Sigmoid colon (tissue), 7 donors: ENCODE measurements around the gene RAB7A. TPM values are rescaled to one million over a fixed set of nuclear protein-coding genes. Genes with fewer than 3 reads are reported as not detected.
"Not testable (repeated sequence)": the region's sequence is repeated elsewhere in the genome, so short reads cannot be mapped to it uniquely, and the experiment has no call there.

ENCODE experiments used
- DNase-seq: peaks from one replicate; pipeline ENCODE4 v3.0.0-alpha.2; 2019
- H3K27ac ChIP-seq, 4 donors: fragments of 200-600 bp; sonication (generic); one replicate each; pipeline ENCODE4 v1.5.1; 2016 to 2019; ENCODE audit warnings: mild to moderate bottlenecking in 1 of 4
- H3K27me3 ChIP-seq, 3 donors: fragments of 200-600 bp; sonication (generic); one replicate each; pipeline ENCODE4 v1.5.1; 2019; ENCODE audit warnings: mild to moderate bottlenecking in 1 of 3
- H3K36me3 ChIP-seq, 4 donors: fragments of 200-600 bp; sonication (generic); one replicate each; pipeline ENCODE4 v1.5.1; 2016 to 2019
- H3K4me1 ChIP-seq, 4 donors: fragments of 200-600 bp; sonication (generic); one replicate each; pipeline ENCODE4 v1.5.1; 2017 to 2019
- H3K4me3 ChIP-seq, 4 donors: fragments of 200-600 bp; sonication (generic); one replicate each; pipeline ENCODE4 v1.5.1; 2017 to 2019; ENCODE audit warnings: mild to moderate bottlenecking in 2 of 4, moderate library complexity in 1 of 4
- H3K9me3 ChIP-seq, 4 donors: fragments of 200-600 bp in 3 of 4; sonication (generic) in 3 of 4; one replicate each; pipeline versions ENCODE4 v1.5.1 to v1.6.1; 2013 to 2019
- EP300 ChIP-seq, 4 donors: sonication (generic); formaldehyde crosslinking; IDR thresholded peaks; one replicate each; pipeline ENCODE4 v1.6.1; 2017; ENCODE audit warnings: antibody characterized with exemption in 4 of 4
- POLR2A ChIP-seq, 2 donors: fragments of 450-650 bp; IDR thresholded peaks; one replicate each; pipeline ENCODE4 v1.6.1; 2016; ENCODE audit warnings: antibody characterized with exemption in 2 of 2, mild to moderate bottlenecking in 2 of 2, moderate library complexity in 2 of 2
- POLR2AphosphoS5 ChIP-seq, 4 donors: sonication (generic); formaldehyde crosslinking; IDR thresholded peaks; one replicate each; pipeline ENCODE4 v1.6.1; 2017; ENCODE audit warnings: antibody characterized with exemption in 4 of 4
- WGBS, 2 donors: extraction: QIAGEN DNeasy Blood & Tissue Kit; methylation state at CpG; one replicate each; pipeline ENCODE4 v1.1.7; 2013; 5-methylcytosine and 5-hydroxymethylcytosine counted together
- intact Hi-C: fragments of 100-400 bp; cut with DNase I; formaldehyde crosslinking; loops from one replicate; pipeline ENCODE4 v1.15.1; 2023
- polyA plus RNA-seq, 3 donors: library from polyadenylated mRNA; stranded (reverse); fragments of 200-250 nt; gene quantifications; one replicate each; pipeline ENCODE4 v1.2.3, GENCODE V29; 2013
- total RNA-seq, 4 donors: library from RNA; depleted of rRNA; stranded (reverse); fragments of >200 nt; gene quantifications; one replicate each; pipeline ENCODE4 v1.1.0, GENCODE V29; 2016
- TF ChIP-seq, protein P1 (sequence below), 4 experiments: fragments of 450-650 bp in 3 of 4; fragments of 200-600 bp in 1 of 4; IDR thresholded peaks; one replicate each; pipeline ENCODE4 v1.5.1; 2016 to 2019; ENCODE audit warnings: antibody characterized with exemption in 4 of 4, mild to moderate bottlenecking in 3 of 4, moderate library complexity in 2 of 4
- donor health status: healthy with polysubstance abuse.
- donor health status: Bipolar disorder and iron deficiency.
- donor health status: healthy.

The RAB7A gene
- total and polyA plus RNA-seq, 7 donors = 73.6 to 275 (median 100.0) TPM

GRCh38 chr3:128727996-128728395 lies 2.0 kb downstream of the RAB7A start:
- Histone ChIP-seq H3K27ac (peak overlapping the region in 3 of 4 donors; percentile 93 to 99 (median 99)), H3K36me3 (no peaks in the 10 kb centered on the region), H3K27me3 (no peaks in the 10 kb centered on the region), H3K4me3 (peak overlapping the region in 3 of 4 donors; percentile 80 to 99 (median 90)), H3K4me1 (peaks cover 0 to 62% (median 57%) of the 10 kb centered on the region in 4 donors), H3K9me3 (no peaks in the 10 kb centered on the region)
- TF ChIP-seq EP300 (IDR thresholded peaks at IDR 0.05) (no peak), POLR2A (IDR thresholded peaks at IDR 0.05) (no peak), POLR2AphosphoS5 (IDR thresholded peaks at IDR 0.05) (no peak)
- TF ChIP-seq, protein P1, sequence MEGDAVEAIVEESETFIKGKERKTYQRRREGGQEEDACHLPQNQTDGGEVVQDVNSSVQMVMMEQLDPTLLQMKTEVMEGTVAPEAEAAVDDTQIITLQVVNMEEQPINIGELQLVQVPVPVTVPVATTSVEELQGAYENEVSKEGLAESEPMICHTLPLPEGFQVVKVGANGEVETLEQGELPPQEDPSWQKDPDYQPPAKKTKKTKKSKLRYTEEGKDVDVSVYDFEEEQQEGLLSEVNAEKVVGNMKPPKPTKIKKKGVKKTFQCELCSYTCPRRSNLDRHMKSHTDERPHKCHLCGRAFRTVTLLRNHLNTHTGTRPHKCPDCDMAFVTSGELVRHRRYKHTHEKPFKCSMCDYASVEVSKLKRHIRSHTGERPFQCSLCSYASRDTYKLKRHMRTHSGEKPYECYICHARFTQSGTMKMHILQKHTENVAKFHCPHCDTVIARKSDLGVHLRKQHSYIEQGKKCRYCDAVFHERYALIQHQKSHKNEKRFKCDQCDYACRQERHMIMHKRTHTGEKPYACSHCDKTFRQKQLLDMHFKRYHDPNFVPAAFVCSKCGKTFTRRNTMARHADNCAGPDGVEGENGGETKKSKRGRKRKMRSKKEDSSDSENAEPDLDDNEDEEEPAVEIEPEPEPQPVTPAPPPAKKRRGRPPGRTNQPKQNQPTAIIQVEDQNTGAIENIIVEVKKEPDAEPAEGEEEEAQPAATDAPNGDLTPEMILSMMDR (IDR thresholded peaks at IDR 0.05) = no peak
- intact Hi-C loops = loop anchor here (2.0 to 5.0 kb wide), 4 partner anchors 67 to 151 kb away; partner anchors contain the start of genes ACAD9 and RPN1
- WGBS, 2 donors = 36 to 71% methylated on average over 2 of the region's 2 CpGs
- no peak for DNase-seq

- peaks cover 0 to 67% (median 62%) of the 10 kb centered on the region in 4 donors for H3K4me1 ChIP-seq
- intact Hi-C loops = loop anchor here (5.0 kb wide), 1 partner anchor 111 kb away; no protein-coding TSS in a partner anchor
- WGBS, 2 donors = 92 to 95% methylated on average over 13 of the region's 13 CpGs
- H3K36me3 ChIP-seq, H3K27me3 ChIP-seq, DNase-seq, H3K9me3 ChIP-seq: not testable (repeated sequence)
- peak overlapping the region in 1 of 4 donors; percentile 99 for H3K4me3 ChIP-seq
- peak overlapping the region in 3 of 4 donors; percentile 3 to 99 (median 99) for H3K27ac ChIP-seq
Observed at GRCh38 chr3:128728521-128728920, 2.5 kb downstream of the RAB7A start.

DNA sequence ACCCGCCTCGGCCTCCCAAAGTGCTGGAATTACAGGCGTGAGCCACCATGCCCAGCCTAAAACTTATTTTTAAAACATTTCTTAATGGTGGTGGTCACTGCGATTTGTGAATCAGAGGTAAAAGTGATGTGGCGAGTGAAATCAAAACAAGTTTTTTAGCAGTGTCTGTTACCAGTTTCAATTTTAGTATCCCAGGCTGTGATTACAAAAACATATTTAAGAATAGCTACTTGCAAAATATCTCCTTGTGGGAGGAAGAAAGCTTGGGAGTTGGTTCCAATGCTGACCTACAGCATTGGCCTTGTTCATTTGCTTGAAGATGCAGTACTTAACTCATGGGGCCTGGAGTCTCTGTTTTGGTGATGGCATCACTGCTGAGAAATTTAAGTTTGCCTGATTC lies 4.5 kb downstream of the RAB7A start:
- intact Hi-C loops = no loop called here
- DNase-seq = no peak
- Histone ChIP-seq H3K27ac (peak overlapping the region in 2 of 4 donors; percentile 12 to 99), H3K27me3 (no peaks in the 10 kb centered on the region), H3K4me1 (peaks cover 0 to 86% (median 78%) of the 10 kb centered on the region in 4 donors), H3K9me3 (no peaks in the 10 kb centered on the region), H3K4me3 (no peak overlapping the region), H3K36me3 (no peaks in the 10 kb centered on the region)
- TF ChIP-seq POLR2A (IDR thresholded peaks at IDR 0.05) = no peak
- WGBS, 2 donors = 76 to 85% methylated on average over 5 of the region's 5 CpGs

- no peaks in the 10 kb centered on the region for H3K9me3 ChIP-seq
- no peak overlapping the region for H3K27ac ChIP-seq
- no peaks in the 10 kb centered on the region for H3K36me3 ChIP-seq
- H3K4me1 ChIP-seq = peaks cover 0 to 88% (median 64%) of the 10 kb centered on the region in 4 donors
- DNase-seq = no peak
- no peak for TF ChIP-seq EP300 (IDR thresholded peaks at IDR 0.05)
- TF ChIP-seq, protein P1 (IDR thresholded peaks at IDR 0.05) = no peak
- TF ChIP-seq POLR2A (IDR thresholded peaks at IDR 0.05) = no peak
- TF ChIP-seq POLR2AphosphoS5 (IDR thresholded peaks at IDR 0.05) = no peak
- no peaks in the 10 kb centered on the region for H3K27me3 ChIP-seq
- intact Hi-C loops = no loop called here
- 79 to 86% methylated on average over 3 of the region's 3 CpGs for WGBS, 2 donors
- H3K4me3 ChIP-seq = no peak overlapping the region
Observed at GRCh38 chr3:128734523-128735189, 8.7 kb downstream of the RAB7A start.

DNA sequence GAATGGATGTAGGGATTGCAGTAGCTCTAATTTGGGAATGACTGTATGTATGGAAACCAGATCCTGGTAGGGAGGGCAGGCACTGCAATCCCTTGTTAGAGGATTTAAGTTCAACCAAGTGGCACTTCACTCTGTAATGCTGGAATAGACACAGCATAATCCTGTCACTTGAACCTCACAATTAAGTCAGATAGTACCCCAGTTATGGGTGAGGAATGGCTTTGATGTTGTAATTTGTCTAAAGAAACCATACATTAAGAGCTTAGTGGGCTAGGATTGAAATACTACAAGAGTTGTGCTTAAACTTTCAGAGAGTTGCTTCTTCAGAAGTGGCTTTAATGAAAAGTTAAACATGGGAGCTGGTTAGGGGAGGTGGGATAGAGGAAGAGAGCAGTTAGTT lies 9.3 kb downstream of the RAB7A start:
- TF ChIP-seq POLR2AphosphoS5 (IDR thresholded peaks at IDR 0.05) (no peak), EP300 (IDR thresholded peaks at IDR 0.05) (no peak), POLR2A (IDR thresholded peaks at IDR 0.05) (no peak)
- TF ChIP-seq, protein P1 (IDR thresholded peaks at IDR 0.05) = no peak
- DNase-seq = no peak
- H3K4me3 ChIP-seq = no peak overlapping the region
- H3K9me3 ChIP-seq = no peaks in the 10 kb centered on the region
- H3K4me1 ChIP-seq = peaks cover 0 to 82% (median 61%) of the 10 kb centered on the region in 4 donors
- no peaks in the 10 kb centered on the region for H3K27me3 ChIP-seq
- intact Hi-C loops = no loop called here
- no peaks in the 10 kb centered on the region for H3K36me3 ChIP-seq
- H3K27ac ChIP-seq = peak overlapping the region in 1 of 4 donors; percentile 3
